OCI-LY1 (cell line): ENCODE results near the gene ZNF697.
"Not testable (repeated sequence)": the region's sequence is repeated elsewhere in the genome, so short reads cannot be mapped to it uniquely, and the experiment has no call there.

Experiments
- H2AFZ ChIP-seq: fragments of 200-600 bp; sonication (generic), shearing (Covaris generic); 2 replicates; pipeline ENCODE4 v1.6.0; 2014; ENCODE audit warnings: antibody characterized with exemption, mild to moderate bottlenecking, low read length
- H3F3A ChIP-seq: fragments of 200-600 bp; sonication (generic), shearing (Covaris generic); 2 replicates; pipeline ENCODE4 v1.6.0; 2014; ENCODE audit warnings: mild to moderate bottlenecking, antibody characterized with exemption, low read length, moderate library complexity; ENCODE audit not compliant: insufficient read depth
- H3K27ac ChIP-seq: fragments of 200-600 bp; sonication (generic); 2 replicates; pipeline ENCODE4 v1.5.1; 2014; ENCODE audit warnings: low read length, mixed run types, mild to moderate bottlenecking, low read depth; ENCODE audit not compliant: poor library complexity, severe bottlenecking
- H3K27me3 ChIP-seq: fragments of 200-600 bp; sonication (generic); 2 replicates; pipeline ENCODE4 v1.6.0; 2014; ENCODE audit warnings: antibody characterized with exemption, mild to moderate bottlenecking, low read length, moderate library complexity; ENCODE audit not compliant: insufficient read depth
- H3K36me3 ChIP-seq: fragments of 200-600 bp; sonication (generic); 2 replicates; pipeline ENCODE4 v1.6.1; 2014; ENCODE audit warnings: mild to moderate bottlenecking, antibody characterized with exemption, low read length, moderate library complexity, mixed read lengths; ENCODE audit not compliant: insufficient read depth
- H3K4me1 ChIP-seq: fragments of 200-600 bp; sonication (generic); 2 replicates; pipeline ENCODE4 v1.5.1; 2014; ENCODE audit warnings: mild to moderate bottlenecking, low read length, moderate library complexity; ENCODE audit not compliant: insufficient read depth, severe bottlenecking
- H3K4me2 ChIP-seq: fragments of 200-600 bp; sonication (generic), shearing (Covaris generic); 2 replicates; pipeline ENCODE4 v1.6.1; 2014; ENCODE audit warnings: low read length
- H3K4me3 ChIP-seq: fragments of 200-600 bp; sonication (generic); 2 replicates; pipeline ENCODE4 v1.5.1; 2014; ENCODE audit warnings: low read length, low read depth, mild to moderate bottlenecking, mixed read lengths; ENCODE audit not compliant: poor library complexity, severe bottlenecking
- H3K79me2 ChIP-seq: fragments of 200-600 bp; shearing (Covaris generic); 2 replicates; pipeline ENCODE4 v1.6.1; 2016; ENCODE audit warnings: mixed run types, low read length, mixed read lengths; ENCODE audit not compliant: insufficient read depth
- H3K9ac ChIP-seq: fragments of 200-600 bp; sonication (generic), shearing (Covaris generic); 2 replicates; pipeline ENCODE4 v1.6.1; 2014; ENCODE audit warnings: mild to moderate bottlenecking, low read length, mixed read lengths
- H3K9me2 ChIP-seq: fragments of 200-600 bp; sonication (generic), shearing (Covaris generic); 2 replicates; pipeline ENCODE4 v1.6.1; 2014; ENCODE audit warnings: low read depth, mild to moderate bottlenecking, low read length, mixed read lengths
- H3K9me3 ChIP-seq: fragments of 200-600 bp; shearing (Covaris generic); 2 replicates; pipeline ENCODE4 v1.6.1; 2014; ENCODE audit warnings: low read length, mixed read lengths
- H4K20me1 ChIP-seq: fragments of 200-600 bp; sonication (generic), shearing (Covaris generic); 2 replicates; pipeline ENCODE4 v1.6.0; 2016; ENCODE audit warnings: mild to moderate bottlenecking, low read length; ENCODE audit not compliant: insufficient read depth
- EZH2 ChIP-seq: fragments of 200-600 bp; sonication (generic), shearing (Covaris generic); IDR thresholded peaks from 2 replicates; pipeline ENCODE4 v1.8.0; 2017; ENCODE audit warnings: borderline replicate concordance, mixed run types, mild to moderate bottlenecking, antibody characterized with exemption, low read length, moderate library complexity, mixed read lengths
- TF ChIP-seq, protein P1 (sequence below): fragments of 200-600 bp; sonication (generic), shearing (Covaris generic); IDR thresholded peaks from 2 replicates; pipeline ENCODE4 v1.5.1; 2017; ENCODE audit warnings: mild to moderate bottlenecking, antibody characterized with exemption, low read length, moderate library complexity, mixed read lengths

Gene ZNF697

DNA sequence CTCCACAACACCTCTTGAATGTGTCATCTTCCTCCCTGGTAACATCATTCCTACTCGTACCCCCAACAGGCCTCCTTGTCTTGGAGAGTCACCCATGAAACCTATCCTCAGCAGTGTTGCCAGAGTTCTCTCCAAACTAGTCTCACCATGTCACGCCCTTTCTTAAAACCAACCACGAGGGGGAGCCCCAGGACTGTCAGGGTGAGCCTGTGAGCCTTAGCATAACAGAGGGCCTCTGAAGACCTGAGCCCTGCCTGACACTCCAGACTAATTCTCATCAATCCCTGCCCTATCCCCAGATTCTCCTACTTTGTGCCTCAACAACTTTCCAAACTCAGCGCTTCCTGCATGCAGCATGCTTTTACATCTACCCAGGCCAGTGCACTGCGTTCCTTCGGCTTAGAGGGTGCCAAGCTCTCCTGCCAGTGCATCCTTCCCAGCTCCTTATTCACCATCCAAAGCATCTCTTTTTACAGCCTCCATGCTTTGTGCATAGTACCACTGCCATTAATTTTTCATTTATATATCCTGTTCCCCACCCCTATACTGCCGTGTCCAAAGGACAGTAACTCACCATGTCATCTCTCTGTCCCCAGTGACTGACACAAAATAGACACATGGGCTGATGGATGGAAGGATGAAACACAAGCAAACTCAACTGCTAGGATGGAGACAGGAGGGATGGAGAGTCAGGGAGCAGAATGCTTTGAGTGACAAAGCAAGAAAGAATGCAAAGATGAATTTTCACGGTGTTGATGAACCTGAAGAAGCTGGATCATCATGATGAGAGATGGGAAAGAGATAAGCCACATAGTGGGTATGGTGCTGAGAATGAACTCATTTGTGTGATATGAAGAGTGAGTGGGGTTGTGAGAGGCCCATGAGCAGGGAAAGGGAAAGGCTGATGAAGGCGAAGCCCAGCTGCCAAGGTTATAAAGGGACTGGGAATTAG, 34.0 kb downstream of the ZNF697 start:
- Histone ChIP-seq H3K9me2 (no peaks in the 10 kb centered on the region), H4K20me1 (no peaks in the 10 kb centered on the region), H3F3A (no peaks in the 10 kb centered on the region), H3K4me1 (no peaks in the 10 kb centered on the region), H3K9me3 (no peaks in the 10 kb centered on the region), H3K79me2 (no peaks in the 10 kb centered on the region), H3K36me3 (no peaks in the 10 kb centered on the region), H2AFZ (no peak overlapping the region), H3K27me3 (no peaks in the 10 kb centered on the region), H3K9ac (no peak overlapping the region), H3K4me2 (no peak overlapping the region), H3K4me3 (no peak overlapping the region), H3K27ac (no peak overlapping the region)
- TF ChIP-seq, protein P1, sequence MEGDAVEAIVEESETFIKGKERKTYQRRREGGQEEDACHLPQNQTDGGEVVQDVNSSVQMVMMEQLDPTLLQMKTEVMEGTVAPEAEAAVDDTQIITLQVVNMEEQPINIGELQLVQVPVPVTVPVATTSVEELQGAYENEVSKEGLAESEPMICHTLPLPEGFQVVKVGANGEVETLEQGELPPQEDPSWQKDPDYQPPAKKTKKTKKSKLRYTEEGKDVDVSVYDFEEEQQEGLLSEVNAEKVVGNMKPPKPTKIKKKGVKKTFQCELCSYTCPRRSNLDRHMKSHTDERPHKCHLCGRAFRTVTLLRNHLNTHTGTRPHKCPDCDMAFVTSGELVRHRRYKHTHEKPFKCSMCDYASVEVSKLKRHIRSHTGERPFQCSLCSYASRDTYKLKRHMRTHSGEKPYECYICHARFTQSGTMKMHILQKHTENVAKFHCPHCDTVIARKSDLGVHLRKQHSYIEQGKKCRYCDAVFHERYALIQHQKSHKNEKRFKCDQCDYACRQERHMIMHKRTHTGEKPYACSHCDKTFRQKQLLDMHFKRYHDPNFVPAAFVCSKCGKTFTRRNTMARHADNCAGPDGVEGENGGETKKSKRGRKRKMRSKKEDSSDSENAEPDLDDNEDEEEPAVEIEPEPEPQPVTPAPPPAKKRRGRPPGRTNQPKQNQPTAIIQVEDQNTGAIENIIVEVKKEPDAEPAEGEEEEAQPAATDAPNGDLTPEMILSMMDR: peak; percentile 66
- no peak for TF ChIP-seq EZH2

- Histone ChIP-seq H3K27ac (no peak overlapping the region), H3K9me3 (no peaks in the 10 kb centered on the region), H2AFZ (no peak overlapping the region), H3K9ac (no peak overlapping the region), H3K27me3 (no peaks in the 10 kb centered on the region), H3K4me3 (no peak overlapping the region), H3K79me2 (no peaks in the 10 kb centered on the region), H3K4me1 (no peaks in the 10 kb centered on the region), H3F3A (no peaks in the 10 kb centered on the region), H3K9me2 (no peaks in the 10 kb centered on the region), H4K20me1 (no peaks in the 10 kb centered on the region), H3K4me2 (no peak overlapping the region), H3K36me3 (no peaks in the 10 kb centered on the region)
- TF ChIP-seq, protein P1: peak; percentile 78
- no peak for TF ChIP-seq EZH2
Measured at GRCh38 chr1:119611701-119612113, 36.4 kb downstream of the ZNF697 start.

- H3K4me3 ChIP-seq, H3F3A ChIP-seq, H3K27me3 ChIP-seq, H3K9me3 ChIP-seq, H3K4me2 ChIP-seq, H3K4me1 ChIP-seq, H2AFZ ChIP-seq, H3K36me3 ChIP-seq, H3K27ac ChIP-seq, H3K9ac ChIP-seq, H3K9me2 ChIP-seq, H4K20me1 ChIP-seq, H3K79me2 ChIP-seq: not testable (repeated sequence)
Measured at GRCh38 chr1:119608816-119609215, 39.2 kb downstream of the ZNF697 start.
